HG02852 (cell line): ENCODE measurements around the gene OR9A4.
"Not testable (repeated sequence)": the region's sequence is repeated elsewhere in the genome, so short reads cannot be mapped to it uniquely, and the experiment has no call there.

ENCODE experiments used
- ATAC-seq: cut with Tn5 transposase; IDR thresholded peaks from one replicate; pipeline ENCODE4 v1.9.1; 2021; ENCODE audit warnings: mild to moderate bottlenecking, moderate library complexity; ENCODE audit not compliant: unreplicated experiment

OR9A4 gene

GRCh38 chr7:141916099-141916498 is at the start of gene OR9A4:
Gene OR9A4 (plus strand): TSS chr7:141916399. CDS start chr7:141918876, 2,477 bp downstream.
- ATAC-seq = no peak

- ATAC-seq = no peak
These were observed 49.2 kb upstream of the OR9A4 start for GRCh38 chr7:141866974-141867373.

- no peak for ATAC-seq
These were observed 43.3 kb upstream of the OR9A4 start for GRCh38 chr7:141872931-141873330.

GRCh38 chr7:141874787-141875186 is 41.4 kb upstream of the OR9A4 start:
- ATAC-seq = no peak

GRCh38 chr7:141875453-141875852 is 40.7 kb upstream of the OR9A4 start:
- ATAC-seq = no peak

GRCh38 chr7:141876371-141876770 is 39.8 kb upstream of the OR9A4 start:
- no peak for ATAC-seq

- no peak for ATAC-seq
These were observed 38.8 kb upstream of the OR9A4 start for GRCh38 chr7:141877365-141877764.

- ATAC-seq = no peak
These were observed 35.2 kb upstream of the OR9A4 start for GRCh38 chr7:141880960-141881359.

GRCh38 chr7:141884539-141885225 is 31.5 kb upstream of the OR9A4 start:
- peak; percentile 84 for ATAC-seq

GRCh38 chr7:141889321-141889720 is 26.9 kb upstream of the OR9A4 start:
- ATAC-seq = no peak

- ATAC-seq = no peak
These were observed 24.9 kb upstream of the OR9A4 start for GRCh38 chr7:141891336-141891735.

GRCh38 chr7:141899366-141899765 is 16.8 kb upstream of the OR9A4 start:
- ATAC-seq = not testable (repeated sequence)

- no peak for ATAC-seq
These were observed 9.9 kb upstream of the OR9A4 start for GRCh38 chr7:141906285-141906684.

GRCh38 chr7:141911391-141911790 is 4.8 kb upstream of the OR9A4 start:
- ATAC-seq = no peak

GRCh38 chr7:141915565-141915964 is 634 bp upstream of the OR9A4 start:
- no peak for ATAC-seq

- no peak for ATAC-seq
These were observed 4.1 kb downstream of the OR9A4 start for GRCh38 chr7:141920281-141920680.

- no peak for ATAC-seq
These were observed 12.1 kb downstream of the OR9A4 start for GRCh38 chr7:141928146-141928844.

GRCh38 chr7:141928845-141929195 is 12.6 kb downstream of the OR9A4 start:
- no peak for ATAC-seq

- no peak for ATAC-seq
These were observed 14.0 kb downstream of the OR9A4 start for GRCh38 chr7:141930211-141930610.

GRCh38 chr7:141941075-141941474 is 24.9 kb downstream of the OR9A4 start:
- no peak for ATAC-seq

- no peak for ATAC-seq
These were observed 27.6 kb downstream of the OR9A4 start for GRCh38 chr7:141943846-141944245.

- ATAC-seq = no peak
These were observed 28.6 kb downstream of the OR9A4 start for GRCh38 chr7:141944811-141945210.

GRCh38 chr7:141945356-141945755 is 29.2 kb downstream of the OR9A4 start:
- ATAC-seq = no peak
